ENCODE measurements around the gene STUM. TPM values are rescaled to one million over a fixed set of nuclear protein-coding genes. Genes with fewer than 3 reads are reported as not detected.

The STUM gene
- total RNA-seq, 2 experiments from 2014 or later: not detected

DNA sequence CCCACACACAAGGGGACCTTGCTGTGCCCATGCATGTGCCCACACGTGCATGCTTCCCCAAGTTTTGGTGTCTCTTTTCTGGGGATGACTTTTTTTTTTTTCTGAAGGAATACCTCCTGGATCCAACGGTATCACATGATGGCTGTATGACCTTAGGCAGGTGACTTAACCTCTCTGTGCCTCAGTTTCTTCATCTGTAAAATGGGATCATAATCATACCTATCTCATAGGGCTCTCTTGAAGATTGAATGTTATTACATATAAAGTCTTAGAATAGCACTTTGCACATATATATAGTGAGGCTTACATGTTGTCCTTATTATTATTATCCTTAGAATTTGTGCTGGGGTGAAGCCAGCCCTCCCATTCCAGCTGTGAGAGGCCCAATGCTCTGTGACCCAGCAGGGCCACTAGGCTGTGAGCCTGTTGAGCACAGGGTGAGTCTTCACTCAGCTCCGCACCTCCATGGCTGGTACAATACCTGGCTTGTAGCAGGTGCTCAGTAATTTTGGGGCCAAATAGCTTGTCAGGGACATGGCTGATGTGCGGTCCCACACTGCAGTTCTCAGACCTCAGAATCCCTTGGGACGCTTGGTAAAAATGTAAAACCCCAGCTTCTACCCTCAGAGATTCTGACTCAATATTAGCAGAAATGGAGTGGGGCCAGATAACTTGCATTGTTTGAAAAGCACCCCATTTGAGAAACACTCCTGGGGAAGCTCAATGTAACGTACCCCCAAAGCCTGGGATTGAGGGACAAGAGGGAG is 20.6 kb downstream of the STUM start:
- intact Hi-C loops (cut with micrococcal nuclease): no loop called here
- Mint-ChIP-seq H3K36me3 (no peaks in the 10 kb centered on the region), H3K4me1 (ENCODE audit: low read depth) (no peaks in the 10 kb centered on the region), H3K9me3 (no peaks in the 10 kb centered on the region), H3K27me3 (peaks cover 6% of the 10 kb centered on the region), H3K27ac (no peak overlapping the region), H3K4me3 (no peak overlapping the region)
- no peak for DNase-seq
- POLR2A ChIA-PET: no interaction called here
- CTCF ChIA-PET: interaction anchor here (0.7 to 1.2 kb wide), 3 partner anchors 22 to 259 kb away, joined by 3 to 8 read pairs (median 3); no protein-coding TSS in a partner anchor

DNA sequence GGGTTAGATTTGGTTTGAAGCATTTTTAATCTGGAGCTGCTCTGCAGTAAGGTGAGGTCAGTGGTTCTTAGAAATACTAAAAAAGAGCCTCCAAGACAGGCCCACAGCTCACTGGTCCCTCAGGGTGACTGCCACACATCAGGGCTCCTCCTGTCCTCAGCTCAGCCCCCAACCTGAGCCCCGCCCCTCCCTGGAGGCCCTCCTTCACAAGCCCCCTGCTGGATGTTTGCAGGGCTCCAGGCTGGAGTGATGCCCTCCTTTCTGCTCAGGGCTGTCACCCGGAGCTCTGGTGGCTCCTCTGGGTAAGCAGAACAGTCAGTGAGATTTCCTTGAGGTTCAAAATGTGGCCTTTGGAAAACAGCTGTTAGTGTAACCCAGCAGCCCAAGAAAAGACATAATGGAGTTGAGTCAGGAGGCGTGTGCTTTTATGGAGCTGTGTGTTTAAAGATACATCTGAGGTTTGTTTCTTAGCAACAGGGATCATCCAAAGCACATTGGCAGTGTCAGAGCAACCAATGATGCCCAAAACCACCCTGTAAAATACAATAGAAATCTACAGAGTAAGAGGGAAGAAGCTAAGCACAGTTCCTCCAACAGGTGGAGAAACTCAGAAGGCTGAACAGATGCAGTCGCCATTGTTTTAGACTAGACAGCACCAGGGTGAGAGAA is 21.4 kb downstream of the STUM start:
- intact Hi-C loops (cut with micrococcal nuclease): no loop called here
- no peaks in the 10 kb centered on the region for H3K9me3 Mint-ChIP-seq
- DNase-seq: peak; percentile 21
- no peaks in the 10 kb centered on the region for H3K4me1 Mint-ChIP-seq (ENCODE audit: low read depth)
- no peak overlapping the region for H3K4me3 Mint-ChIP-seq
- CTCF ChIA-PET: interaction anchor here (0.7 to 1.2 kb wide), 3 partner anchors 23 to 259 kb away, joined by 3 to 8 read pairs (median 3); no protein-coding TSS in a partner anchor
- H3K36me3 Mint-ChIP-seq: no peaks in the 10 kb centered on the region
- H3K27me3 Mint-ChIP-seq: peaks cover 6% of the 10 kb centered on the region
- no peak overlapping the region for H3K27ac Mint-ChIP-seq
- POLR2A ChIA-PET: no interaction called here

DNA sequence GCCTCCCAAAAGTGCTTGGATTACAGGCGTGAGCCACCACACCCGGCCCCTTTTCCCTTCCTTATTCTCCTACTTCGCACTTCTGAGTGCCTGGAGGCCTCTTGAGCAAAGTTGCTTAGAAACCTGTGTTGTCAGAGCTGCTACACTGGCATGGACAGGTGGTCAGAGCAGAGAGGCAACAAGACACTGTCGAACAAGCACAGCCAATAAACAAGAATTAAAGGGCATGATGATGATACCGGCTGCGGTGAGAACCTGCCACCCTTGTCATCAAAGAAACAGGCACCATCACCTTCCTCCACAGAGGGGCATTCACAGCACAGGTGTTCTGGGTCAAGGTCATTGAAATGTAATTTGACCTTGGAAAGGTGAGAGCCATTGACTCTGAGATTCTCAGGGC is 23.3 kb downstream of the STUM start:
- no peaks in the 10 kb centered on the region for H3K9me3 Mint-ChIP-seq
- H3K4me1 Mint-ChIP-seq (ENCODE audit: low read depth): no peaks in the 10 kb centered on the region
- H3K27ac Mint-ChIP-seq: no peak overlapping the region
- peaks cover 6% of the 10 kb centered on the region for H3K27me3 Mint-ChIP-seq
- POLR2A ChIA-PET: no interaction called here
- intact Hi-C loops (cut with micrococcal nuclease): no loop called here
- no peak for DNase-seq
- no peak overlapping the region for H3K4me3 Mint-ChIP-seq
- no peaks in the 10 kb centered on the region for H3K36me3 Mint-ChIP-seq
- CTCF ChIA-PET: no interaction called here

DNA sequence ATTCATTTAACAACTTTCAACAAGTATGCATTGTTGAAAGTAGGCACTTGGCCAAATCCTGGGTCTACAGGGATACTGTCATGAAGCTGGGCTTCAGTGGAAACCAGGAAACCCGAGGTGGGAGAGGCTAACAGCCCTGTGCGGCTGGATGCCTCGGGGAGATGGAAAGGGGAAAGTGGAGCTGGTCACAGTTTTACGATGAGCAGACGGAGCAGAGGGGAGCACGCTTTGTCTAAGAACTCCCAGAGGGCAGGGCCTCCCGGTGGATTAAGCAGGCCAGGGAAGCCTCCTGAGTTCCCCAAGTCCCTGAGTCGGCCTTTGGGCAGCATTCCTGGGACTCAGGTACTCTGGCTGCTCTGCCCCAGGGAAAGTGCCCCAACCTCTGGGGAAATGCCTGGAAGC is 23.8 kb downstream of the STUM start:
- POLR2A ChIA-PET: no interaction called here
- Mint-ChIP-seq H3K27ac (no peak overlapping the region), H3K36me3 (no peaks in the 10 kb centered on the region), H3K9me3 (no peaks in the 10 kb centered on the region), H3K4me1 (ENCODE audit: low read depth) (no peaks in the 10 kb centered on the region), H3K27me3 (peaks cover 4% of the 10 kb centered on the region), H3K4me3 (no peak overlapping the region)
- intact Hi-C loops (cut with micrococcal nuclease): no loop called here
- CTCF ChIA-PET: no interaction called here
- DNase-seq: no peak

DNA sequence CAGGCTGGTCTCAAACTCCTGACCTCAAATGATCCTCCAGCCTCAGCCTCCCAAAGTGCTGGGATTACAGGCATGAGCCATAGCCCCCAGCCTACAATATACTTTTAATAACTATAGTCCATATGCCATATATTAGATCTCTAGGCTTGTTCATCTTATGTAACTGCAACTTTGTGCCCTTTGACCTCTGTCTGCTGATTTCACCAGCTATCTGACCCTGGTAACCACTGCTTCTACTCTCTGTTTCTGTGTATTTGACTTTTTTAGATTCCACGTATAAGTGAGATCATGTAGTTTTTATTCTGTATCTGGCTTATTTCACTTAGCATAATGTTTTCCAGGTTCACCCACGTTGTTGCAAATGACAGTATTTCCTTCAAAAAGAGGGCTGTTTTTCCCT is 25.5 kb downstream of the STUM start:
- intact Hi-C loops (cut with micrococcal nuclease): no loop called here
- H3K4me1 Mint-ChIP-seq (ENCODE audit: low read depth): no peaks in the 10 kb centered on the region
- ChIA-PET CTCF (interaction anchor here (0.6 kb wide), 1 partner anchor 29 kb away, joined by 3 read pairs; no protein-coding TSS in a partner anchor), POLR2A (no interaction called here)
- no peaks in the 10 kb centered on the region for H3K27me3 Mint-ChIP-seq
- no peaks in the 10 kb centered on the region for H3K9me3 Mint-ChIP-seq
- no peak for DNase-seq
- H3K36me3 Mint-ChIP-seq: no peaks in the 10 kb centered on the region
- no peak overlapping the region for H3K4me3 Mint-ChIP-seq
- no peak overlapping the region for H3K27ac Mint-ChIP-seq

DNA sequence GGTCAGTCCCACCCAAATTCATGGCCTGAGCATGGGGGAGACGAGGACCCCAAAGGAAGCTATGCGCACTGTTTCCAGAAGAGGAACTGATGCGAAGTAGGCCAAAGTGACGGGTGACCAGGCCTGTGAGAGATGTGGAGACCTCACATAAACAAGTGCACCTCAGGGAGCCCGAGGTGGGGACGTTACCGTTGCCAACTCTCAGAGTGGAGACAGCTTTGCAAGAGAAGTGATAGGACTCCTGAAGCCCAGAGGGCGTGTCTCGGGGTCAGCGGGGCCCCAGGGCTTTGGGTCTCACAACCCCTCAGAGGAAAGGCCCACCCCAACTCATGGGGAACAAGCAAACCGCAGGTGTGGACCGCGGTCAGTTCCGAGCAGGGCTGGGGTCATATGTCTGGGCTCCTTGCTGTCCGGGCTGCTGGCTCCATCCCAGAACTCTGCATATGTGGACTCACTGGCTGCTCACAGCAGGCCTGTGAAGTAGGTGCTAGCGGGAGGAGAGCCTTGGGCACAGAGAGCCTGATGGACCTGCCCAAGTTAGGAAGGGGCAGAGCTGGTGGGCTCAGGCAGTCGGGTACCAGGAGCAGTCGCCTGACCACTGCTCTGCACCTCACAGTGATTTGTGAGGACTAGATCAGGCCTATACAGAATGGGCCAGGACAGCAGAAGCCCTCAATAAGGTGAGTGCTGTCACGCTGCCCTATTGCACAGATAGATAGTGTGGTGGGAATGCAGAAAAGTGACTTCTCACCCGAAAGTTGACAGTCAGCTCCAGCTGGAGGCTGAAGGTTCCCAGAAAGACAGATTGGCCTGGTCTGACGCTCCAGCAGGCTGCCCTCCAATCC is 26.2 kb downstream of the STUM start:
- no peak for DNase-seq
- H3K36me3 Mint-ChIP-seq: no peaks in the 10 kb centered on the region
- ChIA-PET CTCF (no interaction called here), POLR2A (no interaction called here)
- no peaks in the 10 kb centered on the region for H3K27me3 Mint-ChIP-seq
- H3K4me3 Mint-ChIP-seq: no peak overlapping the region
- H3K27ac Mint-ChIP-seq: no peak overlapping the region
- intact Hi-C loops (cut with micrococcal nuclease): no loop called here
- no peaks in the 10 kb centered on the region for H3K4me1 Mint-ChIP-seq (ENCODE audit: low read depth)
- no peaks in the 10 kb centered on the region for H3K9me3 Mint-ChIP-seq

DNA sequence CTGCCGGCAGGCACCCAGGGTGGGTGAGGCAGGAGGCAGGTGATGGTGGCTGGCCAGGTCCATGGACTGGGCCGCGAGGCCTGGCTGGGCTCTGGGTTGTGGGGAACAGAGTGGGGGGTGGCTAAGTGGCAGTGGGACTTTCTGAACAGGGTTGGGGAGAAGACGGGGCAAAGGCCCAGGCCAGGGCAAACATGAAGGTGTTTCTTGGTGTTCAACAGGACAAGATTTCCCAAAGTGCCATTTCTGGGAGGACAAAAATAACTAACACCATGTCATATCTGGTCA is 26.8 kb downstream of the STUM start:
- Mint-ChIP-seq H3K4me1 (ENCODE audit: low read depth) (no peaks in the 10 kb centered on the region), H3K27me3 (no peaks in the 10 kb centered on the region), H3K36me3 (no peaks in the 10 kb centered on the region), H3K4me3 (no peak overlapping the region), H3K27ac (no peak overlapping the region), H3K9me3 (no peaks in the 10 kb centered on the region)
- intact Hi-C loops (cut with micrococcal nuclease): no loop called here
- ChIA-PET POLR2A (no interaction called here), CTCF (no interaction called here)
- DNase-seq: no peak

DNA sequence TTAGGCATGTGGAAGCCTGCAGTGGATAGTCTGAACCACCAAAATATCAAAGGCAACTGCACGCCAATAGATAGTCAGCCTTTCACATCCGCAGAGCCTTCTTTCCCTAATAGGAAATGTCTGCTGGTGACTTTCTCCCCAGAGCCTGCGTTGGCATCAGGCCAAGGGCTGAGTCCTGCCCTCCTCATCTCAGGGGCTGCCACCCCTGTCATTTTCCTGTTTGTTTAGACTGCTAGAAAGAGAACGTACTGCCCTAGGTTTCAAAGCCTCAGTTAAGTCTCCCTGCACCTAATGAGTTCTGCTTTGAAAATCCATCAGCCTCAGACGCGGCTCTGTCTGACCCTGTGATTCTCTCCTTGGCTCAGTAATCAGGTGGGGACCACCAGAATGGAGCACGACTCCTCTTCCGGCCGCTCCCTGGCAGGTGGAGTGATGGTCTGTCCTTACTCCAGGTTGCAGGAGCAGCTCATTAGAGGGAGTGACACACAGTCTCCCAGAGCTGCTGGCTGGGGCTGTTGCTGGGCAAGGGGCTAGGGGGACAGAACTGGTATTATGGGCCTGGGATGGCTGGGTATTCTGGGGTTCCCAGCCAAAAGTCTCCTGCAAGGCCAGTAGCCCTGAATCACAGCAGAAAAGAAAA is 27.3 kb downstream of the STUM start:
- no peaks in the 10 kb centered on the region for H3K9me3 Mint-ChIP-seq
- POLR2A ChIA-PET: no interaction called here
- no peak for DNase-seq
- H3K4me3 Mint-ChIP-seq: no peak overlapping the region
- H3K36me3 Mint-ChIP-seq: no peaks in the 10 kb centered on the region
- intact Hi-C loops (cut with micrococcal nuclease): no loop called here
- no peaks in the 10 kb centered on the region for H3K4me1 Mint-ChIP-seq (ENCODE audit: low read depth)
- CTCF ChIA-PET: no interaction called here
- H3K27me3 Mint-ChIP-seq: no peaks in the 10 kb centered on the region
- no peak overlapping the region for H3K27ac Mint-ChIP-seq

DNA sequence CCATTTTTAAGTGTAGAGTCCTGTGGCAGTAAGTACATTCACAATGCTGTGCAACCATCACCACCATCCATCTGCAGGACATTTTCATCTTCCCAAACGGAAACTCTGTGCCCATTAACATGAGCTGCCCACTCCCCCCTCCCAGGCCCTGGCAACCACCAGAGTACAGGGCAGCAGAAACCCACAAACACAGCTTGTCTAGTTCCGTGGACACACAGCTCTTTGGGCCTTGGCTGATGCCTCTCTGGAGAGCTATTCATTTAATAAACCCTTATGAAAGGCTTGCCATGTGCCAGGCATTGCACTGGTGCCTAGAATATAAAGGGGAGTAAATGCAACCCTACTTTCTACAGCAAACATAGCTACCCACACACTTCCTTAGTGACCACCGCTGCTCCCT is 28.0 kb downstream of the STUM start:
- DNase-seq: no peak
- Mint-ChIP-seq H3K4me1 (ENCODE audit: low read depth) (no peaks in the 10 kb centered on the region), H3K27me3 (no peaks in the 10 kb centered on the region), H3K36me3 (no peaks in the 10 kb centered on the region), H3K9me3 (no peaks in the 10 kb centered on the region), H3K4me3 (no peak overlapping the region), H3K27ac (no peak overlapping the region)
- ChIA-PET CTCF (interaction anchor here (0.7 kb wide), 1 partner anchor 41 kb away, joined by 3 read pairs; no protein-coding TSS in a partner anchor), POLR2A (no interaction called here)
- intact Hi-C loops (cut with micrococcal nuclease): no loop called here

DNA sequence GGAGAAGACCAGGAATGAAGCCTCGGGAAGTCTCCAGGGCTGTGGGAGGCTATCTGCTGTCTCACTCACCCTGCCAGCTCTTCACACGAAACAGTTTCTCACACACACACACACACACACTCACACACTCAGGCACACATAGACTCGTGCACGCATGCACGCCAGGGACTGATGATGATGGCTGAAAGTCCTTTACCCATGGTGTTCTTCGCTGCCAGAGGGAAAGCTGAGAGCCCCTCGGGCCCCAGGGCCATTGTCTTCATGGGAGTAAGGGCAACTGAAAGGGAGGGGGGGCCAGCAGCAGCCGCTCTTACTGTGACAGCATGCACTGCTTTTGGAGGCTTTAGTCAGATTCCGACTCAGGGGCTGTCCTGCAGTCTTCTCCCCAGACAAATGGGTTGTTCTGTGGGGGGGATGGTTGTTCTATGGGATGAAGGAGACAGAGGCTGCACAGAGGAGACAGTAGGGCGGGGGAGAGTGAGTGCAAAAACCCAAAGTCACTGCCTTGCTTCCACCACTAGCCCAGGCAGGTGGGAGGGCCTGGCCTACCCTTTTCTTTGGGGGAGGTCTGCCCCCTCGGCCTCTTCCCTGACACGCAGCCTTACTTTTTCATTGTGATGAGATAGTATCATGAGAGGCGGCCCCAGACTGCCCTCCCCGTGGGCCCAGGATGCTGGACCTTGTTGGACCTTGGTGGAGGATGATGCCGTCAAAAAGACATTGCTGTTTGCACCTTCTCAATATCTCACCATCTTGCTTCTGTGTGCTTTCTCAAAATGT is 29.0 kb downstream of the STUM start:
- no peaks in the 10 kb centered on the region for H3K27me3 Mint-ChIP-seq
- intact Hi-C loops (cut with micrococcal nuclease): no loop called here
- no peaks in the 10 kb centered on the region for H3K36me3 Mint-ChIP-seq
- H3K4me1 Mint-ChIP-seq (ENCODE audit: low read depth): no peaks in the 10 kb centered on the region
- CTCF ChIA-PET: interaction anchor here (0.7 kb wide), 1 partner anchor 42 kb away, joined by 3 read pairs; no protein-coding TSS in a partner anchor
- POLR2A ChIA-PET: no interaction called here
- DNase-seq: no peak
- no peak overlapping the region for H3K27ac Mint-ChIP-seq
- no peaks in the 10 kb centered on the region for H3K9me3 Mint-ChIP-seq
- no peak overlapping the region for H3K4me3 Mint-ChIP-seq

DNA sequence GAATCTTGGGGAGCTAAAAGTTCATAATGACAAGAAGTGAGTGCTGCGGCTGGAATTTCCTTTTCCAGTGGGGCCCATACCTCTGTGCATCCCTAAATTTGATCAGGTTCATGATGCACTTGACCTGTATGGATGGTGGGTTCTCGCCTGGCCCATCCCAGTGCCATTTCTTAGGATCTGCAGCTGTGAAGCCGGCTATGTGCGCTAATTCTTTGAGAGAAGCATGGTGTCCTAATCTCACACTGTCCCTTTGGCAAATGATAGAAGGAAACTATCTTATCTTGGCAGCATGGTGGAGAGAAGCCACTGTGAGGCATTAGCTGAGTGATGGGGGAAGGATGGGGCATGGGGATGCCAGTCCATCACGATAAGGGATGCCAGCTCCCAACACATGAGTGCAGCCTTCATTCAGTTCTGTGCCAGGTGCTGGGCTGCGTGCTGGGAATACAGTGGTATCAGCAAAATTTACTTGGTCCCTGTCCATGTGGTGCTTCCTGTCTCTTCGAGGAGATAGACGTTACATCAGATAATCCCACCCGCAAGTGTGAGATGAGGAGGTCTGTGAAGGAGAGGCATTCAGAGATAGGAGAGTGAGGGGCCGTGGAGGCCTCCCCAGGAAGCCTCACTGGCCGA is 30.5 kb downstream of the STUM start:
- H3K4me3 Mint-ChIP-seq: no peak overlapping the region
- ChIA-PET CTCF (interaction anchor here (2.6 kb wide), 1 partner anchor 29 kb away, joined by 8 read pairs; no protein-coding TSS in a partner anchor), POLR2A (no interaction called here)
- no peaks in the 10 kb centered on the region for H3K27me3 Mint-ChIP-seq
- DNase-seq: no peak
- H3K27ac Mint-ChIP-seq: no peak overlapping the region
- intact Hi-C loops (cut with micrococcal nuclease): no loop called here
- no peaks in the 10 kb centered on the region for H3K36me3 Mint-ChIP-seq
- H3K4me1 Mint-ChIP-seq (ENCODE audit: low read depth): no peaks in the 10 kb centered on the region
- H3K9me3 Mint-ChIP-seq: no peaks in the 10 kb centered on the region

All from activated CD4-positive, alpha-beta memory T cell treated with anti-CD3 and anti-CD28 coated beads for 36 hours (primary cell).